ENCODE measurements around the gene OSBPL6.

DNA sequence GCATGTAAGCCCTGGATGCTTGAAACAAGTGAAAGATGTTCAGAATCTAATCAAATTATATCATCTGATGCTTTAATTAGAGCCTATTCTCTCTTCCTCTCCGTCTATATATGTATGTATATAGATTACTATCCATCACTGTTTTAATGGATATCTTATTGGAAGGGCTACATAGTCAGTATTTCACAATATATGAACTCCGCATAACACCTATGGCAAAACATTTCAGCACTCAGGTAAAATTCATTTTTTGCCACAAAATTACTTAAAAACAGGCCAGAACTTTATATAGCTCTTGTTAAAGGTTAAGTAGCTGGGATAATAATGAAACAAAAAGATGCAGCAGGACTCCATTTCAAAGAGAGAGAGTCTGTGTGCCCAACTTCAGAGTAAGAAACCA is 258.0 kb downstream of the OSBPL6 start:
- no peak for TF ChIP-seq EZH2 (IDR thresholded peaks at IDR 0.05; ENCODE audit: borderline replicate concordance, insufficient read depth, low read depth, low read length, poor library complexity, severe bottlenecking)
- TF ChIP-seq, protein P1, sequence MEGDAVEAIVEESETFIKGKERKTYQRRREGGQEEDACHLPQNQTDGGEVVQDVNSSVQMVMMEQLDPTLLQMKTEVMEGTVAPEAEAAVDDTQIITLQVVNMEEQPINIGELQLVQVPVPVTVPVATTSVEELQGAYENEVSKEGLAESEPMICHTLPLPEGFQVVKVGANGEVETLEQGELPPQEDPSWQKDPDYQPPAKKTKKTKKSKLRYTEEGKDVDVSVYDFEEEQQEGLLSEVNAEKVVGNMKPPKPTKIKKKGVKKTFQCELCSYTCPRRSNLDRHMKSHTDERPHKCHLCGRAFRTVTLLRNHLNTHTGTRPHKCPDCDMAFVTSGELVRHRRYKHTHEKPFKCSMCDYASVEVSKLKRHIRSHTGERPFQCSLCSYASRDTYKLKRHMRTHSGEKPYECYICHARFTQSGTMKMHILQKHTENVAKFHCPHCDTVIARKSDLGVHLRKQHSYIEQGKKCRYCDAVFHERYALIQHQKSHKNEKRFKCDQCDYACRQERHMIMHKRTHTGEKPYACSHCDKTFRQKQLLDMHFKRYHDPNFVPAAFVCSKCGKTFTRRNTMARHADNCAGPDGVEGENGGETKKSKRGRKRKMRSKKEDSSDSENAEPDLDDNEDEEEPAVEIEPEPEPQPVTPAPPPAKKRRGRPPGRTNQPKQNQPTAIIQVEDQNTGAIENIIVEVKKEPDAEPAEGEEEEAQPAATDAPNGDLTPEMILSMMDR (IDR thresholded peaks at IDR 0.05) = no peak
